Testis (tissue), 3 donors: Measurements from ENCODE around the gene NR1I2. TPM values are rescaled to one million over a fixed set of nuclear protein-coding genes. Genes with fewer than 3 reads are reported as not detected.

Source experiments
- DNase-seq: peaks from one replicate; pipeline ENCODE4 v3.0.0-alpha.2; 2019
- H3K27ac ChIP-seq, 2 donors: fragments of 200-600 bp; sonication (generic); one replicate each; pipeline ENCODE4 v1.5.1; 2019
- H3K27me3 ChIP-seq: fragments of 200-600 bp; sonication (generic); one replicate; pipeline ENCODE4 v1.5.1; 2019
- H3K36me3 ChIP-seq: fragments of 200-600 bp; sonication (generic); one replicate; pipeline ENCODE4 v1.5.1; 2017; ENCODE audit warnings: low read depth; ENCODE audit errors: missing control alignments
- H3K4me1 ChIP-seq: fragments of 200-600 bp; sonication (generic); one replicate; pipeline ENCODE4 v1.5.1; 2019
- H3K4me3 ChIP-seq, 2 donors: fragments of 200-600 bp; sonication (generic); one replicate each; pipeline ENCODE4 v1.5.1; 2017 to 2019
- H3K9me3 ChIP-seq: fragments of 200-600 bp; sonication (generic); one replicate; pipeline ENCODE4 v1.5.1; 2017
- CTCF ChIP-seq, 3 experiments: fragments of 450-650 bp in 2 of 3; fragments of 200-600 bp in 1 of 3; sonication (generic) in 1 of 3; IDR thresholded peaks; one replicate each; pipeline ENCODE4 v1.5.1; 2016 to 2019; ENCODE audit warnings: antibody characterized with exemption in 3 of 3, mild to moderate bottlenecking in 2 of 3, moderate library complexity in 1 of 3
- POLR2A ChIP-seq: fragments of 450-650 bp; IDR thresholded peaks from one replicate; pipeline ENCODE4 v1.6.1; 2017; ENCODE audit warnings: antibody characterized with exemption, mild to moderate bottlenecking, moderate library complexity
- WGBS, 2 donors: methylation state at CpG; one replicate each; pipeline ENCODE4 v1.1.5; 2018; 5-methylcytosine and 5-hydroxymethylcytosine counted together
- intact Hi-C: fragments of 100-400 bp; cut with DNase I; formaldehyde crosslinking; loops from one replicate; pipeline ENCODE4 v1.15.1; 2023; ENCODE audit warnings: low total_unique reads
- polyA plus RNA-seq: library from polyadenylated mRNA; stranded (reverse); fragments of 350-450 nt; fragmentation: Illumina TruSeq; extraction: RNeasy Lipid Tissue Mini Kit (QIAGEN cat#74804); gene quantifications from one replicate; pipeline ENCODE4 v1.2.3, GENCODE V29; 2014; ENCODE audit warnings: low read depth, low replicate concordance; ENCODE audit not compliant: insufficient read depth
- total RNA-seq, 2 donors: library from RNA; depleted of rRNA; stranded (reverse); fragments of >200 nt; gene quantifications; one replicate each; pipeline ENCODE4 v1.2.3, GENCODE V29; 2016

The NR1I2 gene
- total and polyA plus RNA-seq, 3 donors from 2014 or later = 0.47 to 0.74 (median 0.57) TPM

DNA sequence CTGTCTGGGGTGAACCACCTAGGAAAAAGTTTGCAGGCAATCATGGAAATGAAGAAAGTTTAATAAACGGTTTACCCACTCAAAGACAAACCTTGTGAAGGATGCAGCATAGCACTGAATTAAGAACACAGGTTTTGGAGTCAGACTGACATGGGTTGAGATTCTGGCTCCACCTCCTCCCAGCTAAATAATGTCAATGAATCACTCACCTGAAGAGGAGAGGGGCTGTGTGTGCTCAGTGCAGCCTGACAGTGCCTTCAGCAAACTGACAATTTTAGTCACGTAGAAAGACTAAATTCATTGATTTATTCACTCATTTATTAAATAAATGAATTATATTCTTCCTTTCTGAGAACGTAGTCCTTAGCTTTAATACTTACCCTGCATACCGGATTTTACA lies 18.9 kb downstream of the NR1I2 start:
- intact Hi-C loops = no loop called here
- Histone ChIP-seq H3K4me3 (no peak overlapping the region), H3K36me3 (no peaks in the 10 kb centered on the region), H3K27ac (no peak overlapping the region), H3K27me3 (no peaks in the 10 kb centered on the region), H3K9me3 (no peaks in the 10 kb centered on the region), H3K4me1 (no peaks in the 10 kb centered on the region)
- WGBS, 2 donors = 81 to 83% methylated on average over 4 of the region's 4 CpGs
- no peak for DNase-seq
- TF ChIP-seq POLR2A (no peak), CTCF (IDR thresholded peaks at IDR 0.05) (no peak)

DNA sequence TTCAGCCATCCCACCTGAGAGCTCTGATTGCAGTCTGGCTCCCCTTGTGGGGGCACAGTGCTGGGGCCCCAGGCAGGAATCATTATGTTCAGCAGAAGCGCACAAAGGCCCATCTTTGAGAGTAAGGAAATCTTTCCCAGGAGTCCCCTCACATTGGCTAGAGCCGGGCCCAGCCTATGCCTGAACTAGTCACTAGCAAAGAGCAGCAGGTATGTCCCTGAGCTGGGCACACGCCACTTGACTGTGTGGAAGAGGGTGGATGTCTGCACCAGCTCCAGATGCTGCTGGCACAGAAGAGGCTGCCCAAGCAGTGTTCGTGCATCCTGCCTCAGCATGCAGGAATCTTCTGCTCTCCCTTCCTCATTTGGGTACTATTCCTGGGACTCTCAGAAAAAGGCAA lies 26.3 kb downstream of the NR1I2 start:
- DNase-seq = no peak
- Histone ChIP-seq H3K27me3 (no peaks in the 10 kb centered on the region), H3K4me1 (peaks cover 3% of the 10 kb centered on the region), H3K27ac (no peak overlapping the region), H3K36me3 (no peaks in the 10 kb centered on the region), H3K4me3 (no peak overlapping the region), H3K9me3 (no peaks in the 10 kb centered on the region)
- intact Hi-C loops = no loop called here
- TF ChIP-seq POLR2A = no peak
- TF ChIP-seq CTCF (IDR thresholded peaks at IDR 0.05) = no peak
- WGBS, 2 donors = 95 to 100% methylated on average over 1 to 4 of the region's 4 CpGs

GRCh38 chr3:119808843-119809242 lies 26.9 kb downstream of the NR1I2 start:
- Histone ChIP-seq H3K27ac (no peak overlapping the region), H3K4me3 (no peak overlapping the region), H3K4me1 (peaks cover 3% of the 10 kb centered on the region), H3K9me3 (no peaks in the 10 kb centered on the region), H3K36me3 (no peaks in the 10 kb centered on the region), H3K27me3 (no peaks in the 10 kb centered on the region)
- no peak for DNase-seq
- intact Hi-C loops = no loop called here
- WGBS, 2 donors = 84 to 85% methylated on average over 5 to 6 of the region's 6 CpGs
- no peak for TF ChIP-seq POLR2A
- TF ChIP-seq CTCF (IDR thresholded peaks at IDR 0.05) = no peak

- H3K27ac ChIP-seq = no peak overlapping the region
- peak overlapping the region; percentile 49 to 66 for H3K4me3 ChIP-seq
- 26% methylated on average over 29 of the region's 31 CpGs; no CpG with 5 or more reads in 1 of the 2 donors for WGBS, 2 donors
- TF ChIP-seq CTCF (IDR thresholded peaks at IDR 0.05) = no peak
- TF ChIP-seq POLR2A = no peak
- no peaks in the 10 kb centered on the region for H3K36me3 ChIP-seq
- intact Hi-C loops = no loop called here
- no peaks in the 10 kb centered on the region for H3K27me3 ChIP-seq
- peaks cover 3% of the 10 kb centered on the region for H3K4me1 ChIP-seq
- DNase-seq = no peak
- H3K9me3 ChIP-seq = no peaks in the 10 kb centered on the region
These were observed 27.5 kb downstream of the NR1I2 start for GRCh38 chr3:119809249-119810017.

DNA sequence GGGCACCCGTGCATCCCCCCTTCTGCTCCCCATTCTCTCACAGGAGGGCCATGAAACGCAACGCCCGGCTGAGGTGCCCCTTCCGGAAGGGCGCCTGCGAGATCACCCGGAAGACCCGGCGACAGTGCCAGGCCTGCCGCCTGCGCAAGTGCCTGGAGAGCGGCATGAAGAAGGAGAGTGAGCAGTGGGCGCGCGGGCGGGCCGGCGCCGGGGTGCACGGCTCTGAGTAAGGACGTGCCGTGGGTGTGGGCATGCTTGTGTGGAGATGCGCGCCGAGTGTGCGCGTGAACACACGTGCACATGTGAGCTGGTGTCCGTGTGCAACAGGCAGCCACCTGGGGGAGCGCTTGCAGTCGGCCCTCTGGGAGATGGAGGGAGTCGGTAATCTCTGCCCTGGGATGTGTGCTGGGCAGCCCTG lies 28.1 kb downstream of the NR1I2 start:
- Histone ChIP-seq H3K36me3 (no peaks in the 10 kb centered on the region), H3K27me3 (no peaks in the 10 kb centered on the region), H3K9me3 (no peaks in the 10 kb centered on the region), H3K27ac (no peak overlapping the region), H3K4me3 (peak overlapping the region; percentile 49 to 66), H3K4me1 (peaks cover 3% of the 10 kb centered on the region)
- TF ChIP-seq CTCF (IDR thresholded peaks at IDR 0.05) (no peak), POLR2A (no peak)
- intact Hi-C loops = no loop called here
- WGBS, 2 donors = 1 to 3% methylated on average over 25 of the region's 33 CpGs
- peak; percentile 49 for DNase-seq
